Sigmoid colon (tissue), 4 donors: ENCODE measurements around the gene BDH2.

ENCODE experiments used
- CTCF ChIP-seq, 4 experiments: fragments of 450-650 bp in 3 of 4; fragments of 200-600 bp in 1 of 4; IDR thresholded peaks; one replicate each; pipeline ENCODE4 v1.5.1; 2016 to 2019; ENCODE audit warnings: antibody characterized with exemption in 4 of 4, mild to moderate bottlenecking in 3 of 4, moderate library complexity in 2 of 4
- POLR2A ChIP-seq, 2 donors: fragments of 450-650 bp; IDR thresholded peaks; one replicate each; pipeline ENCODE4 v1.6.1; 2016; ENCODE audit warnings: antibody characterized with exemption in 2 of 2, mild to moderate bottlenecking in 2 of 2, moderate library complexity in 2 of 2
- POLR2AphosphoS5 ChIP-seq, 4 donors: sonication (generic); formaldehyde crosslinking; IDR thresholded peaks; one replicate each; pipeline ENCODE4 v1.6.1; 2017; ENCODE audit warnings: antibody characterized with exemption in 4 of 4

- TF ChIP-seq POLR2A (IDR thresholded peaks at IDR 0.05): no peak
- TF ChIP-seq POLR2AphosphoS5 (IDR thresholded peaks at IDR 0.05): no peak
- TF ChIP-seq CTCF (IDR thresholded peaks at IDR 0.05): no peak
Measured at GRCh38 chr4:103075435-103075893, 24.2 kb downstream of the BDH2 start.
